Measurements from ENCODE around the gene RIMBP2.
A peak's percentile ranks its signal among the peaks of the same experiment; 100 is the strongest.

The RIMBP2 gene

DNA sequence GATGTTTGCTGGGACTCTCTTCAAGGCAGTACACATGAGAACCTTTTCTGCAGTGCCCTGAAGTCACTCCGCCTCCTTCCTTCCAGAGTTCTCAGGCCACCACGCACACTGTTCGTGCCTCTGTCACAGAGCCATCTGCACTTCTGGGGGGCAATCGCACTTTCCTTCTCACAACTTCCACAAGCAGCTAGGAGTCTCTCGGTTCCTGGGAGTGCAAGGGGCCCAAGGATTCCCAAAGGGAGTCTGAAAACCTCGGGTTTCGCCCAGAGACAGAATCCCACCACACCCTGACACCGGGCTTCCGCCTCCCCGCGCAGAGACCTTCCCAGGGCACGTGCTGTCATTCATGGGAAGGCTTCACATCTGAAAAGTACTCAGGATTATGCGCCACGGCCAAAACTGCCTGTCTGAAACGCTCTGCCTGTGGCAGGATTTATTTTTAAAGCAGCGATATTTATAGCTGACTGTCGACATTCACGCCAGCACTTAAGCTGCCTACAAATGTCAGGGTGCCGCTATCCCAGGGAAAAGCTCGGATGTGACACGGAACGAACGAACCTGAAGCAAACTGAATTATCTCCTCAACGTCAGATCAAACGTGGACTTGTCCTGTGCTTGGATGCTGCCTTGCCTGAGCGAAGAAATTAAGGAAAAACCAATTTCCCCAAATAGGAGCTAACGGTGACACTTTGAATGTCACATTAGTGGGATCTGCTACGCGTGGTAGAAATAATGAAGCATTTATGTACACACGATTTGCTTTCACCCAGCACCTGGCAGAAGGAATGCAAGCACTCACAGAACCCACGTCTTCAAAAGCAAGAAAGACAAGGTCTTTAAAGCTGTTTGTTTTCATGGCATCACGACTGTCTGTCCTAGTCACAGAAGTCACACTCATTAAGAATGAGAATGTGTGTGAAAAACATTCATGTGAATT lies 224.4 kb downstream of the RIMBP2 start:
- DNase-seq (ENCODE audit: low read depth in 1 of 2, low spot score in 1 of 2) = no peak
- TF ChIP-seq JUND (IDR thresholded peaks at IDR 0.05; ENCODE audit: low read depth) = no peak
- in situ Hi-C loops (cut with HindIII; ENCODE audit: low pct_unique_long_range_greater_than_20kb, low sequenced_read_pairs) = no loop called here

DNA sequence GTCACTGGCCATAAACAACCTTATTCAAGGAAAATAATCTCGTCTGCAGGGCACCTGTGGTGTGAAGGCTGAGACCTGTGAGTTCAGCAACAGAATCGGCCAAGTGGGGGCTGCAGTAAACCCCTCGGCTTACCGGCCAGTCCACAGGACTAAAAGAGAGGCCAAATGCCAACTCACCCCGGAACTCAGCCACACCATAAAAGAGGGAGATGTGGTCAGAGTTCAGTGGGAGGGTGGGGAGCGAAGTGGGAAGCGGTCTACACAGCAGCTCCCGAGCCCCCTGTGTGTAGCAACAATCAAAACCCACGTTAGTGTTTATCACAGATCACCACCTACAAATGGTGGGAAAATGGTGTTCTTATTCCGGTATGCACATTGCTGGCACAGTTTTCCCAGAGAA lies 225.4 kb downstream of the RIMBP2 start:
- no peak for TF ChIP-seq JUND (IDR thresholded peaks at IDR 0.05; ENCODE audit: low read depth)
- in situ Hi-C loops (cut with HindIII; ENCODE audit: low pct_unique_long_range_greater_than_20kb, low sequenced_read_pairs) = no loop called here
- no peak for DNase-seq (ENCODE audit: low read depth in 1 of 2, low spot score in 1 of 2)

DNA sequence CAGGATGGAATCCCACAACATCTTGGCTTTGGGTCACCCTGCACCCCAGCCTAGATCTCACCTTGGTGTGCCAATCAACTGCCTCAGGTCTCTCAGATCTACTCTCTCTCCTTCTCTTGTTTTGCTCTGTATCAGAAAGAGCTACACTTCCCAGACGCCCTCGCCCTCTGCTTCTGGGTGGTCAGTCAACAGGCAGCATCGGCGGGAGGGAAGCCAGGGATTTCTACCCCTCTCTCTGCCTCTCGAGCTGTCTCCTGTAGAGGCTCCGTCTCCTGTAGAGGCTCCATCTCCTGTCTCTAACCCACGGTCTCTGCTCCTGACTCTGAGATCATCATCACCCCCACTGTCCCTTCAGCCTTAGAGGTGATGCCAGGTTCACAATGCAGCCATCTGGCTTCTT lies 226.8 kb downstream of the RIMBP2 start:
- DNase-seq (ENCODE audit: low read depth in 1 of 2, low spot score in 1 of 2) = no peak
- no peak for TF ChIP-seq JUND (IDR thresholded peaks at IDR 0.05; ENCODE audit: low read depth)

DNA sequence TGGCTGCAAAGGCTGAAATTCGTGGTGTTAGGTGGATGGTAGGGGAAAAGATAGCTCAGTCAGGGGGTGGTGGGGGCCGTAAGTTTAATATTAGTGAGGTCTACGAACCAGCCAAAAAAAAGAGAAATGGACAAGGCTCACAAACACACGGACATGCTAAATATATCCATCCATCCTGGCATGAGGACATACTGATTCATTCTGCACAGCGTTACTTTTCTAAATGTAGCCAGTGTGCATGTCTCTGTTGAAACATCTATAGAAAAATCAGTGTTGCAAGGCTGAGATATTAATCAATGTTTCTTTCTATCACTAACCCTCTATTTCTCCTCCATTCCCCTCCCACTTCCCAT lies 227.8 kb downstream of the RIMBP2 start:
- in situ Hi-C loops (cut with HindIII; ENCODE audit: low pct_unique_long_range_greater_than_20kb, low sequenced_read_pairs) = no loop called here
- no peak for DNase-seq (ENCODE audit: low read depth in 1 of 2, low spot score in 1 of 2)
- no peak for TF ChIP-seq JUND (IDR thresholded peaks at IDR 0.05; ENCODE audit: low read depth)

More for the DNA sequence above, 226.8 kb downstream of the RIMBP2 start:
- in situ Hi-C loops (cut with HindIII; ENCODE audit: low pct_unique_long_range_greater_than_20kb, low sequenced_read_pairs) = no loop called here

- no peak for TF ChIP-seq JUND (IDR thresholded peaks at IDR 0.05; ENCODE audit: low read depth)
- in situ Hi-C loops (cut with HindIII; ENCODE audit: low pct_unique_long_range_greater_than_20kb, low sequenced_read_pairs) = no loop called here
- no peak for DNase-seq (ENCODE audit: low read depth in 1 of 2, low spot score in 1 of 2)
Measured at GRCh38 chr12:130487636-130488357, 228.3 kb downstream of the RIMBP2 start.

GRCh38 chr12:130486891-130487416 lies 229.1 kb downstream of the RIMBP2 start:
- no peak for DNase-seq (ENCODE audit: low read depth in 1 of 2, low spot score in 1 of 2)
- no peak for TF ChIP-seq JUND (IDR thresholded peaks at IDR 0.05; ENCODE audit: low read depth)
- in situ Hi-C loops (cut with HindIII; ENCODE audit: low pct_unique_long_range_greater_than_20kb, low sequenced_read_pairs) = no loop called here

DNA sequence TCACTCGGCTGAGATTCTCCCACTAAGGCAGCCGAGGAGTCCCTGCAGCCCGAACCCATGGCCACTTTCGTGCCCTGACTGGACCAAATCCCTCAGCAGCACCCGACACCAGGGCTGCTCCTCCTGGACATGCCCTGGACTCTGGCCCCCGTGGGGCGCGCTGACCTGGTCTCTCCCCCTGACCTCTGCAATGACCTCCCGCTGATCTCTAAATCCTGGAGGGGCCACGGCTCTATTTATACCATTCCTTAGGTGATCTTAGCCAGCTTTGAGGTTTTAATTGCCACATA lies 230.0 kb downstream of the RIMBP2 start:
- DNase-seq (ENCODE audit: low read depth in 1 of 2, low spot score in 1 of 2) = no peak
- in situ Hi-C loops (cut with HindIII; ENCODE audit: low pct_unique_long_range_greater_than_20kb, low sequenced_read_pairs) = no loop called here
- no peak for TF ChIP-seq JUND (IDR thresholded peaks at IDR 0.05; ENCODE audit: low read depth)

DNA sequence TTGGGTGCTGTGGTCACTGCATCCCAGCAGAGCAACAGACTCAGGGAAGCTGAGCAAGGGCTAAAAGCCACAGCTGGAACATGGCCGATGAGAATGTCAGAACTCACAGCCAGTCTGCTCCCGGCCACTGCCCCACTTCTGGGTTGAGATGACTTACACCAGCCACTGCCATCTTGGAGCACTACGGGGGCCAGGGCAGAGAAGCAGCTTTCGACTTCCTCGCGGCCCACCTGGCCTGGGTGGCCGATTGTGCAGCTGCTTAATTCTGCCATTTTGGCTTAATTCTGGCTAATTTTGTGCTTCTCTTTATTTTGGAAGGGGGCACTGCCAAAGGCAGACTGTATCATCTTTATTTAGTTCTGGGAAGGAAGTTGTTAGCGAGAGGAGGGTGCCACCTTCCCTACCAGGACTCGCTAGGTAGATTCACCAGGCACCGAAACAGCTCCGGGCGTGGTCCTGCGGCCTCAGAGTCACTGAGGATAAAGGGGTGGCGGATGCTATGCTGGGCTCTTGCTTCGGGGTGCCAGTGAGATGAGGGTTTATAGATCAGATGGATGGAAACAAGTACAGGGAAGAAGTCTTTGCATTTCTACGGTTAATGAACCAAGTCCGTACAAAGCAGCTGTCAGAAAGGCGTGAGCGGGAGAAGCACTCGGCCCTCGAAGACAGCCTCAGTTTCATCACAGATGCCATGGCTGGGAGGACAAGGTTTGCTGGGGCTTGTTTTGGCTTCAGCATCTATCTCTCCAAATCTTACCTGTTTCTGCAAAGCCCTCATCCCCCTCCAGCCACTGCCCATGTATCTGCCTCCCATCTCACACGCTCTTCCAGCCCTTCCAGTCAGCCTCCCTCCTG lies 230.6 kb downstream of the RIMBP2 start:
- no peak for DNase-seq (ENCODE audit: low read depth in 1 of 2, low spot score in 1 of 2)
- TF ChIP-seq JUND (IDR thresholded peaks at IDR 0.05; ENCODE audit: low read depth) = no peak
- in situ Hi-C loops (cut with HindIII; ENCODE audit: low pct_unique_long_range_greater_than_20kb, low sequenced_read_pairs) = no loop called here

GRCh38 chr12:130484221-130484620 lies 231.9 kb downstream of the RIMBP2 start:
- no peak for DNase-seq (ENCODE audit: low read depth in 1 of 2, low spot score in 1 of 2)
- no peak for TF ChIP-seq JUND (IDR thresholded peaks at IDR 0.05; ENCODE audit: low read depth)
- in situ Hi-C loops (cut with HindIII; ENCODE audit: low pct_unique_long_range_greater_than_20kb, low sequenced_read_pairs) = no loop called here

DNA sequence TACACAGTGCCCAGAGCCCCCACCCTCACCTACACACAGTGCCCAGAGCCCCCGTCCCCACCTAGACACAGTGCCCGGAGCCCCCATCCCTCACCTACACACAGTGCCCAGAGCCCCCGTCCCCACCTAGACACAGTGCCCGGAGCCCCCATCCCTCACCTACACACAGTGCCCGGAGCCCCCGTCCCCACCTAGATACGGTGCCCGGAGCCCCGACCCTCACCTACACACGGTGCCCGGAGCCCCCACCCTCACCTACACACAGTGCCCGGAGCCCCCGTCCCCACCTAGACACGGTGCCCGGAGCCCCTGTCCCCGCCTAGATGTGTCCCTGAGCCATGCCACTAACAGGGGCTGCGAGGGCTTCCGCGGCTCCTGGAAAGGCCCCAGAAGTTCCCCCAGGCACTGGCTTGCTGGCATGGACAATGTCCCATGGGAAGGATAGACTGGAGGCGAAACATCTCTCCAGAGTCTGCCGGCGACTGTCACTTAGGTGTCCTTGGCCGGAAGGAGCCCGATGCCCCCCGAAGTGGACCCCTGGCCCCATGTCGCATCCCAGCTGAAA lies 232.4 kb downstream of the RIMBP2 start:
- TF ChIP-seq JUND (IDR thresholded peaks at IDR 0.05; ENCODE audit: low read depth) = no peak
- DNase-seq (ENCODE audit: low read depth in 1 of 2, low spot score in 1 of 2) = no peak
- in situ Hi-C loops (cut with HindIII; ENCODE audit: low pct_unique_long_range_greater_than_20kb, low sequenced_read_pairs) = no loop called here

DNA sequence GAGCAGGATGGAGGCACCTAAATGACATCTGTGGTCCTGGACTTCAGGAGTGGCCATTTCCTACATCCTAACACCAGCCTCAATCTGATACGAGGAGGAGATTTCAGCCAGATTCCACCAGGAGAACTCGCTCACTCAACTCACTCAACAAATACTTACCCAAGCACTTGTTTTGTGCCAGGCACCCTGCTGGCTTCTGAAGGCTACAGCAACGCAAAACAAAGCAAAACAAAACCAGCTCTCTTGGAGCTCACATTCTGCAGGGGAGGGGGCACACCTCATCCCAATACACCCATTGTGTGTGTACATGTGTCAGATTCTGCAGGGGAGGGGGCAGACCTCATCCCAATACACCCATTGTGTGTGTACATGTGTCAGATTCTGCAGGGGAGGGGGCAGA lies 233.7 kb downstream of the RIMBP2 start:
- in situ Hi-C loops (cut with HindIII; ENCODE audit: low pct_unique_long_range_greater_than_20kb, low sequenced_read_pairs) = no loop called here
- peak in 1 of 2 experiments; percentile 34 for DNase-seq (ENCODE audit: low read depth in 1 of 2, low spot score in 1 of 2)
- no peak for TF ChIP-seq JUND (IDR thresholded peaks at IDR 0.05; ENCODE audit: low read depth)

- DNase-seq (ENCODE audit: low read depth in 1 of 2, low spot score in 1 of 2) = no peak
- in situ Hi-C loops (cut with HindIII; ENCODE audit: low pct_unique_long_range_greater_than_20kb, low sequenced_read_pairs) = no loop called here
- no peak for TF ChIP-seq JUND (IDR thresholded peaks at IDR 0.05; ENCODE audit: low read depth)
Measured at GRCh38 chr12:130481392-130481879, 234.7 kb downstream of the RIMBP2 start.

Data from T47D (cell line).